Activated effector memory CD4-positive, alpha-beta T cell treated with Interleukin-2 at 50 U/mL for 16 hours (primary cell): Measurements from ENCODE around the gene EGFLAM.
A peak's percentile ranks its signal among the peaks of the same experiment; 100 is the strongest.
"Not testable (repeated sequence)": the region's sequence is repeated elsewhere in the genome, so short reads cannot be mapped to it uniquely, and the experiment has no call there.

Experiments used
- DNase-seq: peaks from one replicate; pipeline ENCODE4 v3.0.0-alpha.2; 2020

EGFLAM gene

GRCh38 chr5:38380537-38380936, 122.2 kb downstream of the EGFLAM start:
- DNase-seq: no peak

GRCh38 chr5:38381361-38381760, 123.0 kb downstream of the EGFLAM start:
- DNase-seq: no peak

- DNase-seq: peak; percentile 4
Observed at GRCh38 chr5:38382898-38383297, 124.5 kb downstream of the EGFLAM start.

GRCh38 chr5:38383701-38384100, 125.3 kb downstream of the EGFLAM start:
- no peak for DNase-seq

GRCh38 chr5:38384396-38384795, 126.0 kb downstream of the EGFLAM start:
- DNase-seq: no peak

- no peak for DNase-seq
Observed at GRCh38 chr5:38387161-38387560, 128.8 kb downstream of the EGFLAM start.

GRCh38 chr5:38393636-38394035, 135.3 kb downstream of the EGFLAM start:
- DNase-seq: no peak

- no peak for DNase-seq
Observed at GRCh38 chr5:38396766-38397165, 138.4 kb downstream of the EGFLAM start.

- no peak for DNase-seq
Observed at GRCh38 chr5:38400365-38400764, 142.0 kb downstream of the EGFLAM start.

GRCh38 chr5:38401145-38401544, 142.8 kb downstream of the EGFLAM start:
- no peak for DNase-seq

GRCh38 chr5:38403406-38403805, 145.0 kb downstream of the EGFLAM start:
- DNase-seq: no peak

GRCh38 chr5:38403877-38404635, 145.7 kb downstream of the EGFLAM start:
- DNase-seq: no peak

GRCh38 chr5:38404667-38405276, 146.4 kb downstream of the EGFLAM start:
- no peak for DNase-seq

GRCh38 chr5:38408446-38409198, 150.3 kb downstream of the EGFLAM start:
- no peak for DNase-seq

GRCh38 chr5:38410304-38410990, 152.1 kb downstream of the EGFLAM start:
- DNase-seq: no peak

- DNase-seq: no peak
Observed at GRCh38 chr5:38413696-38414095, 155.3 kb downstream of the EGFLAM start.

GRCh38 chr5:38414348-38414747, 156.0 kb downstream of the EGFLAM start:
- DNase-seq: no peak

- DNase-seq: not testable (repeated sequence)
Observed at GRCh38 chr5:38415772-38416171, 157.4 kb downstream of the EGFLAM start.

- DNase-seq: no peak
Observed at GRCh38 chr5:38417658-38418017, 159.3 kb downstream of the EGFLAM start.

- no peak for DNase-seq
Observed at GRCh38 chr5:38420246-38420645, 161.9 kb downstream of the EGFLAM start.

- DNase-seq: no peak
Observed at GRCh38 chr5:38420691-38421390, 162.5 kb downstream of the EGFLAM start.

GRCh38 chr5:38422622-38423021, 164.3 kb downstream of the EGFLAM start:
- DNase-seq: no peak
